Endometrial microvascular endothelial cells (primary cell): ENCODE data around the gene RBBP5. TPM values are rescaled to one million over a fixed set of nuclear protein-coding genes. Genes with fewer than 3 reads are reported as not detected.

Experiments
- in situ Hi-C: cut with HindIII; loops from 2 replicates; pipeline ENCODE4 v1.10.0; 2017; ENCODE audit warnings: low sequenced_read_pairs, low pct_unique_long_range_greater_than_20kb; ENCODE audit errors: inconsistent ontology term
- total RNA-seq: library from RNA; depleted of rRNA; stranded (reverse); fragments of >200 nt; gene quantifications from one replicate; pipeline ENCODE4 v1.2.3, GENCODE V29; 2015; ENCODE audit errors: inconsistent ontology term

The RBBP5 gene
- total RNA-seq, 1 donor from 2014 or later = 15.4 TPM

DNA sequence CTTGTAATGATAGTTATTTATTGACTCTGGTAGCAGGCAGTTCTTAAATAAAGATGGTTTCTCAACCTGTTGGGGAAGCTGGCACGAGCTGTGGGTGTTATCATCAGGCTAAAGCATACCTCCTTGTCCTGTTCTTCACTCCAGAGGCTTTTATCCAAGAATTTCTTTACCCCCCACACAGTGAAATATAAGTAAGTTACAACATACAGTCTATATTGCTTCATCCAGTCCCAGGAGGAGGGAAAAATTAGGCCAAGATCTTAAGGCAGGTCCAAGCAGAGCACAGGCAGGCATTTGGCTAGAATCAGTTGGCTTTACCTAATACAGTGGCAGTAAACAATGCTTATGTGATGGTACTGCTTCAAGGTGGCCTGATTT lies 43.9 kb downstream of the RBBP5 start:
- in situ Hi-C loops = no loop called here

DNA sequence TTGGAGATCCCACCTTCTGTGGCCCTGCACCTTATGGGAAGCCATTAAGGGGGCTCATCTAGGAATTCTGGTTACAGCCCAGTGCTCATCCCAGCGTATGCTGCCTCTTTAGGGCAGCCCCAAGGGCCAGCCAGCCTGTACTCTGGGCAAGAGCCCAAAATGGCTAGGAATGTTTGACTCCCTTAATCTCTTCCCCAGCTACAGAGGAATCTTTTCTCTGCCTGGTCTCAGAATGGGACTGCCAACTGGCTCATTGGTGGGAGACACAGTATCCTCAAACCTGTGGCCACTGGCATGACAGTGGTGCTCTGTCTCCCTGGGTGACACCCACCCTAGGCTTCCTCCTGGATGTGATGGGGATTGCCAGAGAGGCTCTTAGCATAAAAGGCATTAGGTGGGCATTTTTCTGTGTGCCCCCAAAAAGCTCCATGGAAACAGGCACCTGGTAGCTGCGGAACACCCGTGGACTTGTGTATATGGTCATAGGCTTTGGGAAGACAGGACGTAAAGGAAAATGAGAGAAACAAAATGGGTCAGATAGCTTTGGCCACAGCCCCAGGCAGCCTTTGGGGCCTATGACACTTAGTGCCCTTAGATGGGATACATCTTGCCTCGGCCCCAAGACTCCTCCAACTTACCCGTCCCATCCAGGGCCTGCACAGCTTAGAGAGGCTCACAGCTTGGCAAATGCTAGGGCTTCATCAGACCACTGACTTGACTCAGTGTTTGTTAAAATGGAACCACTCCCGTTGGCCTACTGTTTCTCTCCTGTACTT lies 44.4 kb downstream of the RBBP5 start:
- in situ Hi-C loops = no loop called here

DNA sequence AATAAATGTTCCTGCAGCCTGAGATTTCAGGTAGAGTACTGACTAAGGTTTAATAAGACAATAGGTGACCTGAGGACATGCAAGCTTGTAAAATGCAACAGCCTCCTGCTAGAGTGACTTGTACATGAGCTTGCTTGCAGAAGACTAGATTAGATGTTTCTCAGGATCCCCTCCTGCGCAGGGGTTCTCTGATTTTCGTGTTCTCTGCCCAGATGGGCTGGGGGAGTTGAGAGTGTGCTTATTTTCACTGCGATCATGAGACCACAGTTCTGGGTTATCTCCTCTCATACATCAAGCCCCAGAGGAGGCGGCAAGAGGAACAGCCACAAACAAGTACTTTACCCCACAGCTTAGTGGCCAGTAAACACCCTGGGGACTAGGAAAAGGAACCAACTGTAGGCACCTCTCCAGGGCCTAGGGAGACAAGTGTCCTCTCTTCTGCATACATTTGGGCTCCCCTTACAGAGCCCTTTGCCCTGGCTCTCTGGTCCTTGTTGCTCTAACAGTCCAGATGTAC lies 45.5 kb downstream of the RBBP5 start:
- in situ Hi-C loops = no loop called here

DNA sequence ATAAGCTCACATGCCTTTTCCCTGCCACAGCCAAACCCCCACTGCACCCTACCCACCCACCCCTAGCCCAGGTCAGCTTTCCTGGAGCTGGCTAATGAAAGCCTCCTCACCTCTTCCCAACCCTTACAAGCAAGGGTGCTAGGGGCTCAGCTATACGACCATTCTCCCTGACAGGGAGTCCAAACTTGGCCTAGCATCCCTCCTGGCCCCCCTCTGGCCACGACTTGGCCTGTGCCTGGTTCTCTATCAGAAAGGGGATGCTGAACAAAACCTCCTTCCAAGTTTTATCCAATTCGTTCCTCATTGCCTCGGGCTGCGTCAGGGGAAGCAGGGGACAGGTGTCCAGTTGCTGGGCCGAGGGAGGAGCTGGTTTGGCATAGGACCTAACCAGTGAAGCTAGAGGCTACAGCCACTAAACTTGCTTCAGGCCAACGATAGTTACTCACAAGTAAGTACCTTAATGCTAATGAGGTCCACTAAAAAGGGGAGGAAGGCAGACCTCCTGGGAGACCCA lies 46.1 kb downstream of the RBBP5 start:
- in situ Hi-C loops = no loop called here

DNA sequence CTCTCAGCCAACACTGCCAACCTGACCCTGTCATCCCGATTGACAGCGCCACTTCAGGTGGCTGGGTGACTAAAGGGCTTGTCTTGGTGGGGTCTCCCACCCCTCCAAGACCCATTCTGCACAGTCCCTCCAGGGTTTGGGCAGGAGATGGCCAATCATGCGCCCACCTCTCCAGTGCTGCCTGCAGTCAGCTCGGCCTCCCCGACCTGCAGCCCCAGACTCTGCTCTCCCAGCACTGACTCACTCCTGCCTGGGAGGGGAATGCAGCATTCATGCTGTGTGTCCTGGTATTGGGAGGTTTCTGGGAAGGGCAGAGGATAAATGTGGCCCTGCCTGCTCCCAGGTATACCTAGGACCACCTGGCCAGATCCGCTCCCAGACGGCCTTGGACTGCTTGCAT lies 47.3 kb downstream of the RBBP5 start:
- in situ Hi-C loops = no loop called here

DNA sequence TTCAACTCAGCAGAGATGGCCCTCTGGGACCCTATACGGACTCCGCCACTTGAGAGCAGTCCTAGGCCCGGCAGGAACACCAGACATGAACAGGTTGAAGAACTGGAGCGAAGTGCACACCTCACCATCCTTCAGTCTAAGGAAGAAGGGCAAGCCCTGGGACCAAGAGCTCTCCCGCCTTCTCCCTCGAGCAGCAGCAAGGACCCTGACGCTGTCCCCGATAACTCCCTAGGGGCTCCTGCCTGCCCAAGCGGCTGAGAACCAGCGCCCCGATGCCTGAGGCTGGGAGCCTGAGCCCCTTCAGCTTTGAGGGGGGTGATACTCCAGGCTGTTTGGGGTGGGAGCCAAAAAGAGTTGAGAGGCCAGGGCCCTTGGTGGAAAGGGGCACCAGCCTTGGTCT lies 47.7 kb downstream of the RBBP5 start:
- in situ Hi-C loops = no loop called here

DNA sequence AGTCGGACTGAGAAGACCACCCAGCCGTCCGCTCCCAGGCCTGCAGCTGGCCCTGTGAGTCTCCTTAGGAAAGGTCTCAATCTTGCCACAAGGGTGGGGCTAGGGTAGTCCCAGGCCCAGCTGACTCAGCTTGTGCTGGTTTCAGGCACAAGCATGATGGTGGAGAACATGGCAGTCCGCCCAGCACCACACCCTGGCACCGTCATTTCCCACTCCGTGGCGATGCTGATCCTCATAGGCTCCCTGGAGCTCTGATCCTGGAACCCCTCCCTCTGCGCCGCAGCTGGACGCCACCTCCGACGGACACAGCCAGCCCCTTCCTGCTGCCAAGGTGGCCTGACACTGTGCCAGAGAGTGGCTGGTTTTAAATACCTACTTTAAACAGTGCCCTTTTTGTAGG lies 48.3 kb downstream of the RBBP5 start:
- in situ Hi-C loops = no loop called here

DNA sequence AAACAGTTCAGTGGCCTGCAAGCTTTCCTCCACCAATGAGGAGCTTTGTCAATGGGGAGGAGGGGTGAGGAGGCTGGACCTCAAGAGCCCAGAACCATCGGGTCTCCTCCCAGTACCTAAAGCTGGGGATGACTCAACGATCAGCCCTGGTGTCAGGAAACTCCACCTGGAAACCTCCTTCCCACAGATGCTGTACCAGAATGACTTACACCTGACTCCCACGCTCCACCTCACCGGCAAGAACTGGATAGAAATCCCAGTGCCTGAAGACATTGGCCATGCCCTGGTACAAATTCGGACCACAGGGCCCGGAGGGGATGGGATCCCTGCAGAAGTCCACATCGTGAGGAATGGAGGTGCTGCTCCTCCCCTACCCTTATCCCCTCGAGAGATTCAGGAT lies 48.9 kb downstream of the RBBP5 start:
- in situ Hi-C loops = no loop called here

DNA sequence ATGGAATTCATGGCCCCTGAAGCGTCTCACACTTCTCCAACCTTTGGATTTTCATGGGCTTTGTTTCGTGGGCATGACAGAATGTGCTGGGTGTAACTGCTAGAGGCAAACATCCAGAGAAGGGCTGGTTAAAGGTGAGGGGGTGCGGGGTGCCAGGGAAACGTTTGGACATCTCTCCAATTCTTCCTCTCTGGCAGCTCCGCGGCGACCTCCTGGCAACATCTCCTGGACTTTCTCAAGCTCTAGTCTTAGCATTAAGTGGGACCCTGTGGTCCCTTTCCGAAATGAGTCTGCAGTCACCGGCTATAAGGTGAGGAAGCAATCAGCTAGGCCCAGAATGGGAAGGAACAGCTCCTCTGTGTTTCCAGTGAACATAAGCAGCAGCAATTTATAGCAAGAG lies 49.5 kb downstream of the RBBP5 start:
- in situ Hi-C loops = no loop called here

DNA sequence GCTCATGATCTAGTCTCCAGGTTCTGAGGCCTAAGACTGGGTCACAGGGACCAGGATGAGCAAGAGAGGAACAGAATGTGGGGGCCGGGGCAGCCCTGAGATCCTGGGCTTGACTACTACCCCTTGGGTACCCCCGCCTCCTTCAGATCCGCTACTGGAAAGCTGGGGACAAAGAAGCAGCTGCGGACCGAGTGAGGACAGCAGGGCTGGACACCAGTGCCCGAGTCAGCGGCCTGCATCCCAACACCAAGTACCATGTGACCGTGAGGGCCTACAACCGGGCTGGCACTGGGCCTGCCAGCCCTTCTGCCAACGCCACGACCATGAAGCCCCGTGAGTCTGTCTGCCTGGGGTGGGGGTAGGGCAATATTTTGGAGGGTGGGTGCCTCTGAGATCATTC lies 50.0 kb downstream of the RBBP5 start:
- in situ Hi-C loops = no loop called here

DNA sequence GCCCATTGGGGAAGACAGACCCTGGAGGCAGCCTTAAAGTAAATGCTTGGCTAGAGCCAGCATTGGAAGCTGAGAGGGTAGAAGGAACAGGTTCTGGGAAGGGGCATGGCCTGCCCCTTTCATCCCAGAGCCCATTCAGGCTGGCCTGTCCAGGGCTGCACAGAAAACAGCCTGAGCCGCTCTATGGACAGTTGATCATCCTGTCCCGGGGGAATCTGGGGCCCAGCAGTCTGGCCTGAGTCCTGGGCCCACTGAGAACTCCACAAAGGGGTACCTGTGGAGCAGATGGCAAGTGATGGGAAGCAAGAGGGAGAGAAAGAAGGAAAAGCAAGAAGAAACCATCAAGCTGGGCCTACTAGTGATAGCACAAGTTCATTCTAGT lies 50.8 kb downstream of the RBBP5 start:
- in situ Hi-C loops = no loop called here

DNA sequence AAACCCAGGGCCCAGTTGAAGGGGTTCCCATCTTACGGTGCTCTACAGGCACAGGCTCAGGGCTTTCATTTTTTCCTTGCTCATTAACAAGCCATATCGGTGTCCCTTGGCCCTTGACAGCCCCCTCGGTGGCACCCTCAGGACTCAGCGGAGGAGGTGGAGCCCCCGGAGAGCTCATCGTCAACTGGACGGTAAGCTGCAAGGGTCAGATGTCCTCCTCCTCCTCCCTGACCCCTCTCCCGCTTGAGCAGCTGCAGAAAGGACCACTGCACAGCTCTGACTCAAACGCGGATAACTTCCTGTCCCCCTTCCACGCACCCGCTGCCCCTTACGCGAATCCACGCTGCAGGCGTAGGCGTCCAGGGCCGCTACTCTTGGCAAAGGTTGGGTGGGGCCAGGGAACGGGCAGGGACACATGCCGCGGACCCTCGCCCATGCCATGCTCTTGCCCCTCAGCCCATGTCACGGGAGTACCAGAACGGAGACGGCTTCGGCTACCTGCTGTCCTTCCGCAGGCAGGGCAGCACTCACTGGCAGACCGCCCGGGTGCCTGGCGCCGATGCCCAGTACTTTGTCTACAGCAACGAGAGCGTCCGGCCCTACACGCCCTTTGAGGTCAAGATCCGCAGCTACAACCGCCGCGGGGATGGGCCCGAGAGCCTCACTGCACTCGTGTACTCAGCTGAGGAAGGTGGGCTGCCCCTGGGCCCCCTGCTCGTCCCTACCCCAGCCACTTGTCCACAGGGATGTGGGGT lies 52.2 kb downstream of the RBBP5 start:
- in situ Hi-C loops = no loop called here

DNA sequence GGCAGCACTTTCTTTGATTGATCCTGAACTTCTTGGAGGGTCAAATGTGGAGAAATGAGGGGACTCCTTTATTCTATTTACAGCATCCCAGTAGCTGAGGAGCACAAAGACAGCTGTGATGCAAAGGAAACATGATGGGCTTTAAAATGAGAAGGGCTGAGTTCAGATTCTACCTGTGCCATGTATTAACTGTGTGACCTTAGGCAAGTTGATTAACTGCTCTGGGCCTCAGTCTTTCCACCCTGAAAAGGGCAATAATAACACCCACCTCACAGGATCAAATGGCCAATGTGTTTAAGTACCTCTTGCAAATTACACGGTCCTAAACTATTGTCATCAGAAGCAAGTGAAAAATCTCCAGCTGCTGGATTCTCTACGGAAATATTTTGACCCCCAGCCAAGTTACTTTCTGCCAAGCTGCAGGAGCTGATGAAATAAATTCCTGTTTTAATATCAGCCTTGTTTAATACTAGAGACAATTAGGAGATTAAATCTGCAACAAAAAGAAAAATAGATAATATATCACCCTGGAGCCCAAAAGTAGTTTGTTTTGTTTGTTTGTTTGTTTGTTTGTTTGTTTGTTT lies 53.2 kb downstream of the RBBP5 start:
- in situ Hi-C loops = no loop called here

DNA sequence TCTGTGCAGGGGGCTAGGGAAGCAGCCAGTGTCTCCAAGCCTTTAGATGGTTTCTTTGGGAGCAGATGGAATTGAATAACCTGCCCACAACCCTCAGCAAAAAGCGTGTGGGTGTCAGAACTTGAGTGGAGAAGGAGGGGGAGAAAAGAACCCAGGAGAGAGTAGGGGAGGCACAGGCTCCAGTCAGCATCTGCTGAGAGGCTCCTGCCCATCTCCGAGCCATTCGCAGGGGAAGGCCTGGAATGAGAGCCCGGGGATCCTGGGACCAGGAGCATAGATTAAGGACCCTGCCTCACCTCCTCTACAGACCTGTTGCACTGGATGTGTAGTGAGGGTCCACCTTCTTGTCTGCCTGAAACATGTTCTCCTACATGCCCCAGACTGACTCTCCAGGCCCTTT lies 53.8 kb downstream of the RBBP5 start:
- in situ Hi-C loops = no loop called here

DNA sequence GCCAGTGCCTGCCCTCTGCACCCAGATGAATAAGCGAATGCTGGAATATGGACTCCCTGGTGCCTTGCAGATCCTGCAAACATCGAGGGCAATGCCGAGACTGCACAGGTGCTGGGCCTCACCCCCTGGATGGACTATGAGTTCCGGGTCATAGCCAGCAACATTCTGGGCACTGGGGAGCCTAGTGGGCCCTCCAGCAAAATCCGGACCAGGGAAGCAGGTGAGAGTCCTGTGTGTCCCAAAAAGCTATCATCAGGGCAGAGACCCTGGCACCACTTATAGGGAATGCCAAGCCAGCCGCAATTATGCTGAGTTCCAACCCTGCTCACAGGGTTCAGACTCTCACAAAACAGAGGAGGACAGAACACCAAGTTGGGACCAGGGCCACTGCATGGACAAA lies 54.7 kb downstream of the RBBP5 start:
- in situ Hi-C loops = no loop called here

DNA sequence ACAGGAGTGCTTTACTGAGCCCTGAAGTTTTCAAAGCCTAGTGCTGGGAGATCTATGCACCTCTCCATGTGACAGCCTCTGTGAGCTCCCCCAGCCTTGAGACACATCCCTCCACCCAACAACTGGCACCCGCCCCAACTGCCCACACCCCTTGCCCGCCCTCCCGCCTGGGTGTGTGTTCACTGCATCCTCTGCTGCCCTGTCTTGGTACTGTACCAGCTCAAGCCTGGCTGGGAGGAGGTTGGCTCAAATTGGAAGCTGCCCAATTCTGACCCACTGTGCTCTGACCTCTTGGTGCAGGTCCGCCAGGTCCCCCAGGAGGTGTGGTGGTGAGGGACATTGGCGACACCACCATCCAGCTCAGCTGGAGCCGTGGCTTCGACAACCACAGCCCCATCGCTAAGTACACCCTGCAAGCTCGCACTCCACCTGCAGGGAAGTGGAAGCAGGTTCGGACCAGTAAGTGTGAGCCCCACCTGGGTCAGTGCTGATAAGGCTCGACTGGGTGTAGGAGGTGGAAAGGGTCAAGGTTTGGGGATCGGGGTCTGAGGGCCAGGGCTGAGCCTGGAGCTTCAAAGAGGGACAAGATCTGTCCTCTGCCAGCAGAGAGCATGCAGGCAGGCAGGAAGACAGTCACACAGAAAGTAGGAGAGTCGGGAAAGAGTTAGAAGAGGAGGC lies 55.5 kb downstream of the RBBP5 start:
- in situ Hi-C loops = no loop called here

DNA sequence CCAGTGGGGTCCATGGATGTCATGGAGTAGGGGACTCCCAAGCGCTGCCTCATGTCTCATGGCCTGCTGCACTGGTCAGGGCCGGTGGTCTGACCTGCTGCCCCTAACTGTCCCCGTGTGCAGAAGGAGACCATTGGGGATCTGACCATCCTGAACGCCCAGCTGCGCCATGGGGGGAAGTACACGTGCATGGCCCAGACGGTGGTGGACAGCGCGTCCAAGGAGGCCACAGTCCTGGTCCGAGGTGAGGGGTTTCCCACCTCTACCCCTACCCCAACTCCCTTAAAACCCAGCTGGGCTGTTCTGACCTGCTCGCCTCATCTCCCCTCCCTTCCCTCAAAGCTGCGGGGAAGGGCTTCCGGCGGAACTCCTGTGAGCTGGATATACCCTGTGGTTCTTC lies 56.1 kb downstream of the RBBP5 start:
- in situ Hi-C loops = no loop called here

DNA sequence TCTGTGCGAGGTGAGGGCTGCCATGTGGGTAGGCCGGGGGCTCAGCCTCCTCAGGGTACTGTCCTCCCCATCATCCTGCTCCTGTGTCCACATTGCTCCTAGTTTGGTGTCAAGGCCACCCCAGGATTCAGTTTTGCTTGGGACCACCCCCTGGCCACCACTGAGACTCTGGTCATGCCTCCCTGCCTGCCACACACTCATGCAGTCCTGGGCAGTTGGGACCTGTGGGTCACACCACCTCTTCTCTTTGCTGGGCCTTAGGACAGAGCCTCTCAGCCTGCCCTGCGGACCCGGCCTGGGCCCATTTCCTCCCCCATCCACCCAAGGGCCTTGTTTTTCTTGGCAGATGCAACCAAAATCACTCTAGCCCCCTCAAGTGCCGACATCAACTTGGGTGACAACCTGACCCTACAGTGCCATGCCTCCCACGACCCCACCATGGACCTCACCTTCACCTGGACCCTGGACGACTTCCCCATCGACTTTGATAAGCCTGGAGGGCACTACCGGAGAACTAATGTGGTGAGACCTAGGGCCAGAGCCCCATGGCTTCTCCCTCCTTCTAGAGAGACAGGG lies 56.9 kb downstream of the RBBP5 start:
- in situ Hi-C loops = no loop called here

DNA sequence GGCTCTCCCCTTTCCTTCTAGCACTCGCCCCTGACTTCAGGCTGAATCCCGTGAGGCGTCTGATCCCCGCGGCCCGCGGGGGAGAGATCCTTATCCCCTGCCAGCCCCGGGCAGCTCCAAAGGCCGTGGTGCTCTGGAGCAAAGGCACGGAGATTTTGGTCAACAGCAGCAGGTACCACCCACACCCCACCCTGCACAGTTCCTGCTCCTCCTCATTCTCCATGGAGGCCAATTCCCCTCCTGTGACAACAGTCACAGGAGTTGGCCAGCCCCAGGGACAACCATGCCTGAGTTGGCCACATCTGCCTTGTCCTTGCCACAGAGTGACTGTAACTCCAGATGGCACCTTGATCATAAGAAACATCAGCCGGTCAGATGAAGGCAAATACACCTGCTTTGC lies 57.5 kb downstream of the RBBP5 start:
- in situ Hi-C loops = no loop called here
